AG09319 (cell line): ENCODE data around the gene NUP133.

Experiments
- DNase-seq: peaks from one replicate; pipeline ENCODE4 v3.0.0-alpha.2; 2010; ENCODE audit warnings: low read depth; ENCODE audit errors: extremely low read depth
- CTCF ChIP-seq: IDR thresholded peaks from 2 replicates; pipeline ENCODE4 v1.5.1; 2011; ENCODE audit warnings: low read depth, mild to moderate bottlenecking, inconsistent platforms, low read length, moderate library complexity

Gene NUP133

GRCh38 chr1:229508823-229509337 lies 739 bp upstream of the NUP133 start:
- DNase-seq, result no peak
- TF ChIP-seq CTCF, result no peak

GRCh38 chr1:229507502-229507901 lies 639 bp downstream of the NUP133 start:
- no peak for DNase-seq
- TF ChIP-seq CTCF, result no peak

DNA sequence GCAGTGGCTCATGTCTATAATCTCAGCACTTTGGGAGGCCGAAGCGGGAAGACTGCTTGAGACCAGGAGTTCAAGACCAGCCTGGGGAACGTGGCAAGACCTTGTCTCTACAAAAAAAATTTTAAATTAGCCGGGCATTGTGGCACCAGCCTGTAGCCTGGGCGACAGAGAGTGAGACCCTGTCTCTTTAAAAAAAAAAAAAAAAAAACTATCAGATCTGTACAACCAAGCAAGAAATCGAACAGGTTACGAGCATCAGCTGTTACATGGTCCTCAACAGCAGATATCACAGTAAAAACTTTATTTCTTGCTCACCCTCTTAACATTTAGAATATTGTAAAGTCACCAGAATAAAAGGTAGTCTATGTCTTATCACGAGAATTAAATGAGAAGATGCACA lies 1.5 kb downstream of the NUP133 start:
- no peak for TF ChIP-seq CTCF
- no peak for DNase-seq

GRCh38 chr1:229495782-229496181 lies 12.4 kb downstream of the NUP133 start:
- no peak for TF ChIP-seq CTCF
- no peak for DNase-seq

GRCh38 chr1:229487181-229487580 lies 21.0 kb downstream of the NUP133 start:
- no peak for DNase-seq
- no peak for TF ChIP-seq CTCF

- DNase-seq, result no peak
- no peak for TF ChIP-seq CTCF
These were observed 22.8 kb downstream of the NUP133 start for GRCh38 chr1:229485318-229485717.

DNA sequence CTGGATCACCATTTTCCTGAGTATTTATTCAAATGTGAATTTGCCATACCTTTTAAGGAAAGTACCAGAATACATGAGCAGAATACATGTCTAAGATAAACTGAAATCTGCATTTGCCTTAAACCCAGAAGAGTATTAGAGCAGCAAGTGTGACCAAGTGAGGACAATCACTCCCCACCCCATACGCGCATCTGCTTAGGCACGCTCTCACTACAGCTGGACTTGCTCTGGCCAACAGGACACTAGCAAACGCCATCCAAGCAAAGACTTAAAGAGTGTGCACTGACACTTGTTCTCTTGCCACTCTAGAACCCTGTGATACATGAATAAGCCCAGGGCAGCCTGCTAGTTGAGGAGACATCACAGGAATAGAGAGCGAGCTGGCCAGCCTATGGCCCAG lies 25.6 kb downstream of the NUP133 start:
- no peak for TF ChIP-seq CTCF
- DNase-seq, result no peak
